ENCODE data around the gene GATM.
A peak's percentile ranks its signal among the peaks of the same experiment; 100 is the strongest.

Gene GATM, protein sequence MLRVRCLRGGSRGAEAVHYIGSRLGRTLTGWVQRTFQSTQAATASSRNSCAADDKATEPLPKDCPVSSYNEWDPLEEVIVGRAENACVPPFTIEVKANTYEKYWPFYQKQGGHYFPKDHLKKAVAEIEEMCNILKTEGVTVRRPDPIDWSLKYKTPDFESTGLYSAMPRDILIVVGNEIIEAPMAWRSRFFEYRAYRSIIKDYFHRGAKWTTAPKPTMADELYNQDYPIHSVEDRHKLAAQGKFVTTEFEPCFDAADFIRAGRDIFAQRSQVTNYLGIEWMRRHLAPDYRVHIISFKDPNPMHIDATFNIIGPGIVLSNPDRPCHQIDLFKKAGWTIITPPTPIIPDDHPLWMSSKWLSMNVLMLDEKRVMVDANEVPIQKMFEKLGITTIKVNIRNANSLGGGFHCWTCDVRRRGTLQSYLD

GRCh38 chr15:45378149-45378912, at the start of gene GATM:
Gene GATM, minus strand, starts transcription at chr15:45378544. Its CDS starts 91 bp downstream, at chr15:45378453.
- DNase-seq (ENCODE audit: low read depth, low spot score): peak; percentile 81

DNA sequence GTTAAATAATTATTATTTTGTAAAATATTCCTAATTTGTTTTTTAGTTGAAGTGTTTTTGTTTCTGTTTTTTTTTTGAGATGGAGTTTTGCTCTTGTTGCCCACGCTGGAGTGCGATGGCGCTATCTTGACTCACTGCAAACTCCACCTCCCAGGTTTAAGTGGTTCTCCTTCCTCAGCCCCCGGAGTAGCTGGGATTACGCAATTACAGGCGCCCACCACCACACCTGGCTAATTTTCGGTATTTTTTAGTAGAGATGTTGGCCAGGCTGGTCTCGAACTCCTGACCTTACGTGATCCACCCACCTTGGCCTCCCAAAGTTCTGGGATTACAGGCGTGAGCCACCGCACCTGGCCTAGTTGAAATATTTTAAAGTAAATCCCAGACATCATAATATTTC, 48.7 kb upstream of the GATM start:
- DNase-seq (ENCODE audit: low read depth, low spot score): no peak

DNA sequence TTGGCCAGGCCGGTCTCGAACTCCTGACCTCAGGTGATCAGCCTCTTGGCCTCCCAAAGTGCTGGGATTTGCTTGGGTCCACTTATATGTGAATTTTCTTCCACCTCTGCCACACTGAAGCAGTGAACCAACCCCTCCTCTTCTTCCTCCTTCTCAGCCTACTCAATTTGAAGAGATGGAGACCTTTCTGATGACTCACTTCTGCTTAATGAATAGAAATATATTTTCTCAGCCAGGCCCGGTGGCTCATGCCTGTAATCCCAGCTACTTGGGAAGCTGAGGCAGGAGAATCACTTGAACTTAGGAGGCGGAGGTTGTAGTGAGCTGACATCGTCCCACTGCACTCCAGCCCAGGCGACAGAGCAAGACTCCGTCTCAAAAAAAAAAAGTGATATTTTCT, 46.8 kb upstream of the GATM start:
- no peak for DNase-seq (ENCODE audit: low read depth, low spot score)

DNA sequence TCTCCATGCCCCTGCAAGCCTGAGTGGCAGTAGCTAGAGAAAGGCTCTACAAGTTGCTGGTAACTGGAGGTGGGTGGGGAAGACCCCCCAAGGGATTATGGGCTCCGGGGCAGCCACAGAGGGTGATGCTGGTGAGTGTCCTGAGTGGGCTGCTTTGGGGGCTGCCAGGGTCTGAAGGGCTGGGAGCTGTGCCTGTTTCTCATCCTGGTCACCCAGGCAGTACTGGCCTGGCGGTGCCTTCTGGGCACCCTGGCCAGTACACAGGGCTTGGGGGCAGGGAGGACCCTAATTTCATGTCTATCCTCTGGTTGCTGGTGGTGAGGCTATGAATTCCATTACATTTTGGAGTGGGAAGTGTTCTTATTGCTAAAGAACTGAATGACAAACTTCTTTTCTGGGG, 46.1 kb upstream of the GATM start:
- no peak for DNase-seq (ENCODE audit: low read depth, low spot score)

DNA sequence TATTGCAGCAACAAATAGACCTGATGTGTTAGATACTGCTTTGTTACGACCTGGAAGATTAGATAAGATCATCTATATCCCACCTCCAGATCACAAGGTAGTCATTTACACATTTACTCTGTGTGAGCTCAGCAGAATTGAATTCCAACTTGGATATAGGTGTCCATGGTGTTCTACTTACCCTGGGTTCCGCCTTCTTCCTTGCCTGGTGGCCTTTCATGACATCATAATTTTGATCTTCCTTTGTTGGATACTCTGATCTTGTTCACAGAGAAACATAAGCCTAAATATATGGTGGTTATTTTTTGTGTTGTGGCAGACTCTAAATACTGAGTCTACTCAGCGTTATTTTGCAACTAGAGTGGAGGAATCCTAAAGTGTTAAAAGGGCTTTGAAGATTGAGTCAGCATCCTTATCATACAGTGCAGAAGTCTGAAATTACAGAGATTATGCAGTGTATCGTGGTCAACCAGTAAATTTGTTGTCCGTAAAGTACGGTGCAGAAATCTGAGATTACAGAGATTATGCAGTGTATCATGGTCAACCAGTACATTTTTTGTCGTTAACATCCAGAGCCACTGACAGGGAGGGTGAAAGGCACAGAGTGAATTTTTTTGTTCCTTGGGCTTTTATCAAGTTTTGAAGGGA, 39.1 kb upstream of the GATM start:
- no peak for DNase-seq (ENCODE audit: low read depth, low spot score)

GRCh38 chr15:45414215-45414885, 36.0 kb upstream of the GATM start:
- DNase-seq (ENCODE audit: low read depth, low spot score): no peak

- no peak for DNase-seq (ENCODE audit: low read depth, low spot score)
Measured at GRCh38 chr15:45409596-45409995, 31.3 kb upstream of the GATM start.

DNA sequence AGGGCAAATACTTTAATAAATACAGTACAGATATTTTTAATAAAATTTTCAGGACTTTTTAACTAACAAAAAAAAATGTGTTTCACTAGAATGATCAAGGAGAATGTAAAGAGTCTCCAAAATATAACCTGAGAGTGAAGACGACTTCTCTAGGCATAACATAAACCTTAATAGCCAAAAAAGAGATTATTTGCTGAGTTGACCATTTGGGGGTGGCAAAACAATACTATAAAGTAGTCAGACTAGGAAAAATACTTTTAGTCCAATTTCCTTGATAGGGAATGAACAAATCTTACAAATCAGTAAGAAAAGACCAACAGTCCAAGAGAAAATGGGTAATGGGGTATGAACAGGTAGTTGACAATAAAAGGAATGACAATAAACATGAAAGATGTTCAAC, 29.4 kb upstream of the GATM start:
- DNase-seq (ENCODE audit: low read depth, low spot score): no peak

- DNase-seq (ENCODE audit: low read depth, low spot score): peak; percentile 49
Measured at GRCh38 chr15:45402955-45403877, 24.9 kb upstream of the GATM start.

DNA sequence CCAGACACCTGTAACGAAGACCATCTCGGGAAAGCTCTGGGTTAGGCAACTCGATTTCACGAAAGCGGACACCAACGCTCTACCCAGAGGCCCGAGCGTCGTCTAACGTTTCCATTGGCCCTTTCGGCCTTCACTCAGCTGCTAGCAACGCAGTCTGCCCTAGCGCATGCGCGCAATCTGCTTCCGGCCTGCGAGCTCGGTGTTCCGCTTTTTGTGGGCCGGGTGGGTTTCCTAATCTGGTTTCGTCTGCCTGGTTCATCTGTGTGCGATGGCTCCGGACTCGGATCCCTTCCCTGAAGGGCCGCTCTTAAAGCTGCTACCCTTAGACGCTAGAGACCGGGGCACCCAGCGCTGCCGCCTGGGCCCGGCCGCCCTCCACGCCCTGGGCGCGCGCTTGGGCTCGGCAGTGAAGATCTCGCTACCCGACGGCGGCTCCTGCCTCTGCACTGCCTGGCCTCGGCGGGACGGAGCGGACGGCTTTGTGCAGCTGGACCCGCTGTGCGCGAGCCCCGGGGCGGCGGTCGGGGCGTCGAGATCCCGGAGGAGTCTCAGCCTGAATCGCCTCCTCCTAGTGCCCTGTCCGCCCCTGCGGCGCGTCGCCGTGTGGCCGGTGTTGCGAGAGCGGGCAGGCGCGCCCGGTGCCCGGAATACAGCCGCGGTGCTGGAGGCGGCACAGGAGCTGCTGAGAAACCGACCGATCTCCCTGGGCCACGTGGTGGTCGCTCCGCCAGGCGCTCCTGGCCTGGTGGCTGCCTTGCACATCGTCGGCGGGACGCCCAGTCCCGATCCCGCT, 24.0 kb upstream of the GATM start:
- peak; percentile 96 for DNase-seq (ENCODE audit: low read depth, low spot score)

DNA sequence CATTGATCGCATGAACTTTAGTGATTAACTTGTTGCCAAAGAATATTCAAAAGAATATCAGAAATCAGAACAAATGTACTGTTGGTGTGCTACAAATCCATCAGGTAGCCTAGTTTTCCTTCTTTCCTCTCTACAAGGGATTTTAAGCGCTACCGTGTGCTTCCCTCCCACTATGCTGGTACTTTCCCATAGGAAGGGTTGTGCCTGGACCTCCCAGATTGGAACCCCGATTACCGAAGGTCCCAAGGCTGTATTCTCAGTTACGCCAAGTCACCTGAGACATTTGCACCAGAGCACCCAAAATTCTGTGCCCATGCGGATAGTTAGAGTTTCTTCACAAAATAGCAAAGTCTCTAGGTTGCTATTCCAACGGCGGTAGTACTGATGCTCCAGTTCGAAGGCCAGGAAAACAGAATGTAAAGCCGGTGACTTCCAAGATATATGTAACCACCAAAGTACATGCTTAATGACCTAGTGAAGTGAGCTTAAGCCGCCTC, 23.4 kb upstream of the GATM start:
- no peak for DNase-seq (ENCODE audit: low read depth, low spot score)

GRCh38 chr15:45399381-45400212, 21.3 kb upstream of the GATM start:
- peak; percentile 21 for DNase-seq (ENCODE audit: low read depth, low spot score)

DNA sequence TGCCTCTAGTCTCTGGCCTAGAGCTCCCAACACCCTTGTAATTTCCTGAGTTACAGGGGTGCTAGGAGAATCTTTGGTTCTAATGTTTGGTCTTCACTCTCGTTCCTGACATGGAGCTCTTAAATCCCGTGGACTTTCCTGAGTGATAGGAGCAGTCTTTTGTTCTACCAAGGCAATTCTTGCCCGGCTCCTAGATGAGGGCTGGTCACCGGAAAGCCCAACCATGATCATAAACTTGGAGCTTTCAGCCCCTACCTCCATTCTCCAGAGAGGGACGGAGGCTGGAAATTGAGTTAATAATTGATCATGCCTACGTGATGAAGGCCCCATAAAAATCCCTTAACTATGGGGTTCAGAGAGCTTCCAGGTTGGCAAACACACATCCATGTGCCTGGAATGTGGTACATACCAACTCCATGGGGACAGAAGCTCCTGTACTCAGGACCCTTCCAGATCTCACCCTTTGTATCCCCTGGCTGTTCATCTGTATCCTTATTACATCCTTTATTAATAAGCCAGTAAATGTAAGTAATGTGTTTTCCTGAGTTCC, 18.8 kb upstream of the GATM start:
- DNase-seq (ENCODE audit: low read depth, low spot score): no peak

GRCh38 chr15:45395943-45396342, 17.6 kb upstream of the GATM start:
- no peak for DNase-seq (ENCODE audit: low read depth, low spot score)

DNA sequence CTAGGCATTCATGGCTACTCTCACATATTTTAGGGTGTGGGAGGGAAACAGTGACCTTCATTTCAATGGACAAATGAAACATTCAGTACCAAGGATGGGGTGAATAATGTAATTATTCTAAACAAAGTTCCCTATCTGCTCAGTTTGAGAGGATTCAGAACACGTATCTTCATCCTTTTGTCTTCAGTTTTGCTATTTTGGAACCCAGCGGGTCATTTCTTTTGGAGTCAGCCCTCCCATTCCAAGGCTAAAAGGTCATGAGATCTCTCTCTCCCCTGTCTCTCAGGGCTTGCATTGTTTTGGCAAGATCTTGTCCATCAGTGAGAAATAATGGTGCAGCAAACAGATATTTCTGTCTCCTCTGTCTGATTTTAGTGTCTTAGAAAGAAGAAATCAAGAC, 16.3 kb upstream of the GATM start:
- no peak for DNase-seq (ENCODE audit: low read depth, low spot score)

DNA sequence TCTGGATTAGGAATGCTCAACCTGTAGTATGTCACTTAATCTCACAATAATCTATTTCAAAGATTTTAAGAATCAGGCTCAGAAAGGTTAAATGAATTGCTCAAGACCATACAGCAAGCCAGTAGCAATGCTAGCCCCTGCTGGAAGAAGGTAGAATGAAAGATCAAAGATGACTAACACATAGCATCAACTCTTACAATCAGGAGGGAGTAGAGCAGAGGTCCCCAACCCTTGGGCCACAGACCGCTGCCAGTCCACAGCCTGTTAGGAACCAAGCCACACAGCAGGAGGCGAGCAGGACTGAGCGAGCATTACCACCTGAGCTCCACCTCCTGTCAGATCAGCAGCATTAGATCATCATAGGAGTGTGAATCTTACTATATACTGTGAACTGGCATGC, 15.5 kb upstream of the GATM start:
- DNase-seq (ENCODE audit: low read depth, low spot score): peak; percentile 33

DNA sequence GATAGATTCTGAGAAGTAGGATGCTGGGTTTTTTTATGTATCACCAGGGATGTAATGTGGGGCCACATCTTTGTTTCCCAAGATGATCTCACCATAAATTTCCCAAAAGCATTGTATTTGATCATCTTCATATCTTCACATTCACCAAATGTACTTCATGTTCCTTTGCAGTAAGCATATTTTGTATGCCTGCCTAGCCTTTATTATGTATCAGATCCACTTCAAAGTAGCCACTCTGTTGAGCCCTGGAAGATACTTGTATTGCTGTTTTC, 14.2 kb upstream of the GATM start:
- no peak for DNase-seq (ENCODE audit: low read depth, low spot score)

DNA sequence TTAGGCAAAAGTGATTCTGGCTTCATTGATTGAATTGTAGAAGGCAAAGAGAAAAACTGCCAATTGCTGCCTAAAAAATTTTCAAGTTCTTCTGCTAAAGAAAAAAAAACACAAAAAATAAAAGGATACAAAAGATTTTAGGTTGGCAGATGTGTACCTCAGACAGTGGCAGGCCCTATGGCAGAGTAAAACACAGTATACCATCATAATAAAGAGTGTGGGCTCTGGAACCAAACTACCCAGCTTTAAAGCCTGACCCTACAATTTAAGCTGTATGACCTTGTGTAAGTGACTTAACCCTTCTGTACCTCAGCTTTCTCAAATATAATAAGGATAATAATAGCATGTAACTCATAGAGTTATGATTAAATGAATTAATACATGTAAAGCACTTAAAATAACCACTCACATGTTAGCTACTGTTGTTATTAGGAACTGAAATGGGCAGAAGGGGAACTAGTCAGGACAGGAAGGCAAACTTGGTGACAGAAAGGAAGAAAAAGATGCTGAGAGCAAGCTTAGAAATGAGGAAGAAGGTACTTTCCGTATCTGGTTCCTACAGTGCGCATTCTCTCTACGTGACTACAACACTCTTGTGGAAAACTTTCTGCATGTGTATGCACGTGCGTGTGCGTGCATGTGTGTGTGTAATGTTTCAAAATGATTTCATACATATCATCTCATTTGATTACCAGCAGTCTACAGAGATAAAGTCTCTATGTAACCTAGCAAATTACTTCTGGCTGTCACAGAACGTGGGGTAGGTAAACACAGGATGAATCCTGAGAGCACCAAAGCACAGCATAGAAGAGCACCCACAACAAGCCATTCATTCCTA, 13.6 kb upstream of the GATM start:
- DNase-seq (ENCODE audit: low read depth, low spot score): no peak

Data from ELF-1 (cell line).